ENCODE measurements around the gene PEAK1. TPM values are rescaled to one million over a fixed set of nuclear protein-coding genes. Genes with fewer than 3 reads are reported as not detected.

Gene PEAK1
- total RNA-seq, 1 donor from 2014 or later = 75.2 TPM

DNA sequence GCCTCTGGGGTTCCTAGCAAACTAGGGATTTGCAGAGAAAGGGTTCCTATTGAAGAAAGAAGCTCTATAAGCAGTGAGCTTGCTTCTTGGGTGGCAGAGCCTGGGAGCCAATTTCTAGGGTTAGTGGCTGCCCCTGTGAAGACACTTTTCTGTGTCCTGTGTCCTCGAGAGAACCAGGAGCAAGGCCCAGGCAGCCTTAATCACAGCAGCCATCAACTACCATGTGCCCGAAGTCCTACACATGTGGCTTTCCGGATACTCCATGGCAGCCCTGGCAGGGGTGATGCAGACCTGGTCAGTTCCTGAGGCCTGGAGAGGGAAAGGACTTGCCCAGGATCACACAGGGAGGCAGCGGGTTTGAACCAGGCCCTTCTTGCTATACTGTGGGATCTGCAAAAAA lies 321.3 kb downstream of the PEAK1 start:
- H3K36me3 ChIP-seq = no peaks in the 10 kb centered on the region
- no peaks in the 10 kb centered on the region for H3K9me3 ChIP-seq (replicated peaks)
- no peaks in the 10 kb centered on the region for H3K27me3 ChIP-seq (ENCODE audit: low read depth)
- H3K4me1 ChIP-seq = peaks cover 4% of the 10 kb centered on the region
- intact Hi-C loops (cut with micrococcal nuclease) = no loop called here
- no peak for DNase-seq
- H3K4me3 ChIP-seq = no peak overlapping the region
- no peak for TF ChIP-seq CTCF (IDR thresholded peaks at IDR 0.05; ENCODE audit: borderline replicate concordance)
- H3K27ac ChIP-seq (replicated peaks) = no peak overlapping the region

DNA sequence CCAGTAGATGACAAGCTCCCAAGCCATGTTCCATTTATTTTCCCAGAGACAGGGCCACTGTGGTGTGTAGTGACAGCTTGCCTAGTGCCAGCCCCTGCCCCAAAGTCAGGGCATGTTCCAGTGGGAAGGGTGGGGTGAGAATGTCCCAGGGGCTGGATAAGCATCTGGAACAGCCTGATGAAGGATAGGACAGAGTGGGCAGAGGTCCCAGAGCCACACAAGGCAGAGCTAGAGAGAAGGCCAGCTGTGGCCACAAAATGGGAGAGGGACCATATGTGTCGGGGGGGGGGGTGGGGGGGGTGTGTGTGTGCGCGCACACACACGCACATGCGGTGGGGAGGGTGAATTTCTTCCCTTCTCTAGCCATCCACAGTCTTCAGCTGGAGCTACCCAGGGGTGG lies 322.0 kb downstream of the PEAK1 start:
- Histone ChIP-seq H3K9me3 (replicated peaks) (no peaks in the 10 kb centered on the region), H3K4me3 (no peak overlapping the region), H3K27me3 (ENCODE audit: low read depth) (no peaks in the 10 kb centered on the region), H3K4me1 (no peaks in the 10 kb centered on the region), H3K27ac (replicated peaks) (no peak overlapping the region), H3K36me3 (no peaks in the 10 kb centered on the region)
- intact Hi-C loops (cut with micrococcal nuclease) = no loop called here
- TF ChIP-seq CTCF (IDR thresholded peaks at IDR 0.05; ENCODE audit: borderline replicate concordance) = no peak
- DNase-seq = no peak

DNA sequence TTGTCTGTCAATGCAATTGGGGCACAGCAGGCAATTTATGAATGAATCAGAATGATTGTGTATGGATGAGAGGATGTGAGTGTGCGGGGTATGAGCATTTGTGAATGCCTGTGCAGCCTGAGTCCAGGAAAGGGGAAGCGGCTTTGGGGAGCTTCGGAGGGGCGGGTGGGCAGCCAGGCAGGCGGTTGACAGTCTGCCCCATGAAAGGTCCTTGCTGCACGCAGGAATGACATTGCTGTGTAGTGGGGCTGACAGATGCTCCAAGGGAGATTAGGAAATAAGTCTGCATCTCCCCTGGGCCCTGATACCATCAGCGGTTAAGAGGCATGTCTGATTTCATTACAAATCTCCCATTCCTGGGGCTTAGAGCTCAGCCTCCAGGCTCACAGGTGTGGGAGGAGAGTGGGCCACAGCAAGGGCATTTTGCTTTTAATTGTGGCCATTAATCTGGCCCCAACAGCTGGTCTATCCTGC lies 322.6 kb downstream of the PEAK1 start:
- Histone ChIP-seq H3K9me3 (replicated peaks) (no peaks in the 10 kb centered on the region), H3K4me3 (no peak overlapping the region), H3K4me1 (no peaks in the 10 kb centered on the region), H3K36me3 (no peaks in the 10 kb centered on the region), H3K27ac (replicated peaks) (no peak overlapping the region), H3K27me3 (ENCODE audit: low read depth) (no peaks in the 10 kb centered on the region)
- TF ChIP-seq CTCF (IDR thresholded peaks at IDR 0.05; ENCODE audit: borderline replicate concordance) = no peak
- DNase-seq = no peak
- intact Hi-C loops (cut with micrococcal nuclease) = no loop called here

DNA sequence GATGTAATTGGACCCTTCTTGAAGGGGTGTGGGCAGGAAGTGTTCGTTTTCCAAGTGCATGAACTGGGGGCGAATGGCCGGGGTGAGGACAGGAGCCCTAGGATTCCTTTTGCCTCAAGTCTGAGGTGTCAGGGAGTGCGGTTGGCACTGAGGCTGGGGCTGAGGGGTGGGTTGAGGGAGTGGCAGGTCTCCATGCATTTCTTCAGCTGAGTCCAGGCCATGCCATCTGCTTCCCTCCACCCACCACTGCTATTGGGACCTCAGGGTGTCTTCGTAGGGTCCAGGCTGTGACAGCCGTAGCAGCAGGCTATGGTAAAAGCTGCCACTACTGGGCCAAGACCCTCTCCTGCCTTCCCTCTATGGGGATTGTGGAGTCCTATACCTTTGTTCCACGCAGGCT lies 323.4 kb downstream of the PEAK1 start:
- no peaks in the 10 kb centered on the region for H3K9me3 ChIP-seq (replicated peaks)
- H3K27me3 ChIP-seq (ENCODE audit: low read depth) = no peaks in the 10 kb centered on the region
- no peak for TF ChIP-seq CTCF (IDR thresholded peaks at IDR 0.05; ENCODE audit: borderline replicate concordance)
- no peaks in the 10 kb centered on the region for H3K36me3 ChIP-seq
- no peak for DNase-seq
- no peak overlapping the region for H3K27ac ChIP-seq (replicated peaks)
- H3K4me3 ChIP-seq = no peak overlapping the region
- no peaks in the 10 kb centered on the region for H3K4me1 ChIP-seq
- intact Hi-C loops (cut with micrococcal nuclease) = no loop called here

GRCh38 chr15:77096138-77096537 lies 323.8 kb downstream of the PEAK1 start:
- H3K36me3 ChIP-seq = no peaks in the 10 kb centered on the region
- no peak for TF ChIP-seq CTCF (IDR thresholded peaks at IDR 0.05; ENCODE audit: borderline replicate concordance)
- intact Hi-C loops (cut with micrococcal nuclease) = no loop called here
- no peaks in the 10 kb centered on the region for H3K4me1 ChIP-seq
- no peaks in the 10 kb centered on the region for H3K27me3 ChIP-seq (ENCODE audit: low read depth)
- no peak overlapping the region for H3K27ac ChIP-seq (replicated peaks)
- H3K4me3 ChIP-seq = no peak overlapping the region
- no peaks in the 10 kb centered on the region for H3K9me3 ChIP-seq (replicated peaks)
- no peak for DNase-seq

All from left ventricle myocardium inferior (tissue), 1 donor.